GM19438 (cell line): ENCODE measurements around the gene MTCL1.

Source experiments
- ATAC-seq: cut with Tn5 transposase; IDR thresholded peaks from one replicate; pipeline ENCODE4 v1.9.1; 2021; ENCODE audit warnings: low read depth; ENCODE audit not compliant: unreplicated experiment

MTCL1 gene

DNA sequence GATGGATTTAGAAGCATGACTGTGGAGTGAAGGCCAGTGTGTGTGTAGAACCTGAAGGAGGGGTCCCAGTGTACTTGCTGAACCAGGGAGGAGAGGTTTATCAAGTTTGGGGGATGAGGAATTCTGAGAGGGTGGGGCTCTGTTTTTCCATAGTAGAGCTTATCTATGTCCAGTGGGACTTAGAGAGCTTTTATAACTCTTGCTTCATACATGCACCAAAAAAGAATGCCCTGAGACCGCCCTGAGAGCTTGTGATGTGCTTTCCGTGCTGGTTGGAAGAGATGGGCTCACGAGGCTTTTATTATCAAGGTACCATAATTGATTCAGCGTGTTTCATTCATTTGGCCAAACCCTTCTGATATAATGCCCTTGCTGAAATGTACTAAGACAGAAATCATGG lies 100.2 kb downstream of the MTCL1 start:
- ATAC-seq: no peak

DNA sequence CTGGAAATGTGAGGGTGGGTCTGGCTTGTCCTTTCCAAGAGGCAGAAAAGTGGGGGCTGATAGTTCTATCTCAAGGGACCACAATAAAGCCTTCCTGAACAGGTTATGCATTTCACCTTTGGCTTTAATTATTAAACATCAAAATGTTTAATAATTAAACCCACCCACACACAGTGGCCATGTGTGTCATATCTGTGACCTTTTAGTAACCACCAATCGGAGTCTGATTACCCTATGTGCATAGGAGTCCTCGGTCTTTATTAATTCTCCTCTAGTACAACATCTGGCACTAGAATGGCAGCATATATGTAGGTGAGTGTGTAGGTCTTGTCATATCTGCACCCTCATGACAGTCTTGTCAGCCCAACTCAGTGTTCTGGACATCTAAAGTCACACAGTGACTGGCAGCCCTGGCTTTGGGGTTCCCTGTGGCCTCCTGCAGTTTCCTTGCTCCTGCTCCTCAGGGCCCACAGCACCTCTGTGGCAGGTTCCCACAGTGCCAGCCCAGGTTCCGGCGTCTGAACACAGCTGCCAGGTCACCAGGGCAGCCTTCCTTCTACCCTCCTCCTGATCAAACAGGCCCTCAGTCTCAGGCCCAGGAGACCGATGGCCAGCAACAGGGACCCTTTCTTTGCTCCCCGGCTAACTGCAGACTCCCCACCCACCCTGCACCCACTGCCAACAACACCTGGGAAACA lies 100.9 kb downstream of the MTCL1 start:
- ATAC-seq: no peak

DNA sequence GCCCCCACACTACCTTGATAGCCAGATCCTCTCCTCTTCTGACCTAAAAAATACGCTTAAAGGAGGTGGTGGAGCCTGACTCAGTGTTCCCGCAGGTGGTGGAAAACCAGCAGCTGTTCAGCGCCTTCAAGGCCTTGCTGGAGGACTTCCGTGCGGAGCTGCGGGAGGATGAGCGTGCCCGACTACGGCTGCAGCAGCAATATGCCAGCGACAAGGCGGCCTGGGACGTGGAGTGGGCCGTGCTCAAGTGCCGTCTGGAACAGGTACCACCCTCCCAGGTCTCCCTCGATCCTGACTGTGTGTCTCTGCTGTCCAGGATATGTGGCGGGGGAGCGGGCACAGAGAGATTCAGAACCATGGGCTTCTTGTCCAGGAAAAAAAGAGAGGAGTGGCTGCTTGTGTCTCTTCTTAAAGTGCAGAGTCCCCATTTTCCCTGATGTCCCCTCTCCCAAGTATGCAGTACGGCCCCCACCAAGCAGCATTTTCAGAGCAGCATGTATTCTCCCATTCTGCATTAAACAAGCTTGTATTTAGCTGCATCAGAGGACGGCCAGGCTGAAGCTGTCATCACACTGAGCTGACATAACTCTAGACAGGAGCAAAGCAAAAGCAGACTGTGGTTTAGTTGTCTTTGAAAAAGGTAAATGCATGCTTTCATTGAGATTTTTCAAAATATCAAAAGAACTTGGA lies 101.6 kb downstream of the MTCL1 start:
- ATAC-seq: no peak

DNA sequence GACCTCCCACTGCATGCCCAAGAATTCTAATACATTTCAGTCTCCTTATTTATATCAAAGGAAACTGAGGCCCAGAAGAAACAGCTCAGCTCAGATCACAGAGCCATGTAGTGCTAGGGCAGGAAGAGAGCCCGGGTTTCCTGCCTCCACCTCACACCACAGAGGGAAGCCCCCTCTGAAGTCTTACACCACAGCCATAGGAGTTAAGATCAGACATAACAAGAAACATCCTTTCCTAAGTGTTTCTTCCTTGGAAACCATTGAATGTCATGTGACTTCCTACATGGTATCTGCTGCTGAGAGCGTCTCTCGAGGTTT lies 102.1 kb downstream of the MTCL1 start:
- no peak for ATAC-seq

DNA sequence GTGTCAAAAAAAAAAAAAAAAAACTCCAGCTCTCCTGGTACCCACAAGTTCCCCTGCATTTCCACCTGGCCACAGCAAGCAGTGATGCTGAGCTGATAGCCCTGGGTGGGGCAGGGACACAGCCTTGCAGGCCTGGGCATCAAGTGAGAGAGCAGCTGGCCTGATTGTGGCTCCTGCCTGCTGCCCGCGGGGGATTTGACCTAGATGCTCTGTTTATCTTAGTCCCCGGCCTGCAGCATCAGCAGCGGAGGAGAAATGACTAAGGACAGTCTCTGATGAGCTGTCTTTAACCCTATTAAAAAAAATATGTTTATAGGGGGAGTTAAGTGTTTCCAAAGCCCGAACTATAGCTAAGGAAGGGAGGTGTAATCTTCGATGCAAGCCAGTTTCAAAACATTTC lies 102.6 kb downstream of the MTCL1 start:
- no peak for ATAC-seq

DNA sequence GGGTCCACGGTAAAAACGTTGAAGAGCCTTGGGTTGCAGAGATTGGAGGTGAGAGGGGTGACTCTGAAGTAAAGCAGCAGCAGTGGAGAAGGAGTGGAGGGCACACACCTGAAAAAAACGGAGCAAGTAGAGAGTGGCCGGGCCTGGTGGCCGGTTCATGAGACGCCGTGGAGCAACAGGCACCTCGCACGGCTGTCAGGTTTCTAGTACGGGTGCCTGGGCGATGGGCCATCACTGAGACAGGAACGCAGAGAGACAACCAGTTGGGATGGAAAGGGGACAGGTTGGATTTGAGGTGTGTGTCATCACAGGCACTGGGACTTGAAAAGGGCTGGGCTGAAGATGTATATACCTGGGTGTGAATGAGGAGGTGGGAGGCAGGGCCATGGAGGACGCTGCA lies 104.2 kb downstream of the MTCL1 start:
- no peak for ATAC-seq

DNA sequence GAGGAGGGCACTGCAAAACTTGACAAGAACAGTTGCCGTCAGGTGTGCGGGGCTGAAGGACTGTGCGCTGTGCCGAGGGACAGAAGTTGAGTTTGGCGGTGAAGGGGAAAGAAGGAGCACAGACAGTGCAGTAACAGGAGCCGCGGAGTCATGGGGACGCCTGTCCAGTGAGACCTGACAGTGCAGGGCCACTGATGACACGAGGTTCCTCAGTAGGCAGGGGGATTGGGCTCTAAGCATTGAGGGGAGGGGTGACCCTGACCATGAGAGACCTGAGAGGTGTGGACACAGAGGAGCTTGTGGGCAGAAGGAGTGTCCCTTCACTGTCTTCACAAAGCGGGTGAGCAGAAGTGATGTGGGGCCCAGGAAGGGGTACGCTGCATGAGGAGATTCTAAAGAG lies 104.8 kb downstream of the MTCL1 start:
- ATAC-seq: no peak

DNA sequence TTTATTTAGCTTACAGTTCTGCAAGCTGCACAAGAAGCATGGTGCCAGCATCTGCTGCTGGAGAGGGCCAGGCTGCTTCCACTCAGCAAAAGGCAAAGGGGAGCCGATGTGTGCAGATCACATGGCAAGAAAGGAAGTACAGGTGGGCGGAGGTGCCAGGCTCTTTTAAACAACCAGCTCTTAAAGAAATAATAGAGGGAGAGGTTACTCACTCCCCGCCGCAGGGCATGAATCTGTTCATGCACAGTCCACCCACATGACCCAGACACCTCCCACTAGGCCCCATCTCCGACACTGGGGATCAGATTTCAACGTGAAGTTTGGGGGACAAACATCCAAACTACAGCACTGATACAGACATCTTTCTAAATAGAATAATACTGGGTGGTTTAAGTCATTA lies 105.8 kb downstream of the MTCL1 start:
- ATAC-seq: no peak

DNA sequence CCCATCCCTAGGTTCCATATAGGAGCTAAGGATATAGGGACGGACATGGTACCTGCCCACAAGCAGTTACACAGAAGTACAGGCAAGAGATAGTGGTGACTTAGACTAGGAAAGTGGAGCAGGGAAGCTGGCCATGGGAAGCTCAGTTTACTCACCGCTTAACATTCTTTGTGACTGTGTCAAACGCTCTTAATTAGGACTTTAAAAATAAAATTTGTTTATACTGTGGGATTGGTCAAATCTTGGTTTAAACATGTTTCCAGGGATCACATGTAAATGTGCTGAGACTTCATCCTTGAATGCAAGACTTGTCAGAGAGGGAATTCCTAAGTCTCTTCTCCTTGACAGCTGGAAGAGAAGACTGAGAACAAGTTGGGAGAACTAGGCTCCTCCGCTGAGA lies 107.3 kb downstream of the MTCL1 start:
- no peak for ATAC-seq

DNA sequence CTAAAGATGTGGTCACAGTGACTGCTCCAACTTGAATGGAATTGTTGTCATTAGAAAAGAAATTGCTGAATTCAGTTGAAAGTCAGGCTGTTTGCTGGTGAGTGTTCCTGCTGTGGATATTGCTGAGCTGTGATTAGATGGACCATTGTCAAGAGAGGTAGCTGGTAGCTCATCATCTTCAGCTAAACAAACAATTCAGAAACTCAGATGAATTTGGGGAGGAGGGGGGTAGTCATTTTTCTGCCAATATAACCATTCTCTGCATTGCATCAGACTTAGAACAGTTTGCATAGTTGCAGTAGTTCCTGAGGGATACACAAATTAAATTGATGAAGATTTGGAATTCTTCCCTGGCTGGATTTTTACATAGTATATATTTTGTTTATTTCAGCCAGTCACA lies 108.3 kb downstream of the MTCL1 start:
- ATAC-seq: no peak

DNA sequence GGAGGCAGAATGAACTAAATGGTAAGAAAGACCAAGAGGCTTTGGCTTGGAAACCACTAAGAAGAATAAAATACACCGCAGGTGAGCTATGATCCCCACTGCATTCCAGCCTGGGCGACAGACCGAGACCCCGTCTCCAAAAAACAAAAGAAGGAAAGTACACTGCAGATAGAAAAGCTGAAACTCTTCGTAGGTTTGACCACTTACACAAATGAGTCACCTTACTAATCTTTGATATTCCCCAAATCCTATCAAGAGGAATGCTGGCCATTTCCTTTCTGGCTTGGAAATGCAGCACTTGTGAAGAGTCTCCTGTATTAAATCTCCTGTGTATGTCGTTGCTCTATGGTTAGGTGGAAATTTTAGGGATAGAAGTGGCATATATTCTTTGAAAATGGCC lies 108.8 kb downstream of the MTCL1 start:
- no peak for ATAC-seq

DNA sequence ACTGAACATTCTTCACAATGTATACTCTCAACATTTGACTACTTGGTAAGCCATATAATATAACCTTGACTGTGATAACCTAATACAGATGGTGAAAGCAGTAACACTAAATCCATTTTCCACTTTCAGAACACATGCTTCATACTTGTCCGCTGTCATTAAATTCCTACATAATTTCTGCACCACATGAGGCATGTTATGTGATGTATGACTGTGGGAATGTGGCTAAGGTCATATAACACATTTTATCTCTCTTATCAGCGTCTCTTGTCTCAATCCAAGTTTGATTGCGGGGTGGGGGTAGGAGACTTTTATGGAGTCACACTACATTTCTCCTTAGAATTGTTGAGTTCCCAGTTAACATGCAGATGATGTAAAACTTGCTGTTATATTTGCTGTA lies 110.9 kb downstream of the MTCL1 start:
- ATAC-seq: no peak

DNA sequence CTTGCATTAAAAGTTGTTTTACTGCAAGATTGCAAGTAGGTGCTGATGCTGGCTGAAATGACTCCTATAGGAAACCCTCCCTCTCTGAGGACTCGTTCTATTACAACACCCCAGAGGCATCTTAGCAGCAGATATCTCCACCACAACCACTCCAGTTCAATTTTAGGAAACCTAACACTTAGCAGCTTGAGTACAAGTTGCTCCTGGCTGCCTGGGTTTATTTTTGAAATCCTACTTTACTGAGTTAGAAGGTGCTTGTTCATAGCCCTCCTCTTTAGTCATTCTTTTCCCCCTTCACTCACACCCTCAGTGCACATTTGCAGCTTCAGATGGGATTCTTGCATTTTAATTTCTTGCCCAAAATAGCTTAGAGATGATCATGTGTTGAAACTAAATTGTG lies 111.5 kb downstream of the MTCL1 start:
- no peak for ATAC-seq

DNA sequence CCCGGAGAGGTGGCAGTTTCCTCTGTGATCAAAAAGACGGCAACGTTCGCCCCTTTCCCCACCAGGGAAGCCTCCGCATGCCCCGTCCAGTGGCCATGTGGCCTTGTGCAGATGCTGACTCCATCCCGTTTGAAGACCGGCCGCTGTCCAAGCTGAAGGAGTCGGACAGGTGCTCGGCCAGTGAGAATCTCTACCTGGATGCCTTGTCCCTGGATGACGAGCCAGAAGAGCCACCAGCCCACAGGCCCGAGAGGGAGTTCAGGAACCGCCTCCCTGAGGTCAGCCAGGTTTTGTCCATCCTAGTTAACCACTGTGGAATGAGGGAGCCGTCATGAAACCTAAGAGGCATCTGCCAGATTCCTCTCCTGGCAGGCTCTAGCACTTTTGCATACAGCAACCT lies 113.6 kb downstream of the MTCL1 start:
- no peak for ATAC-seq

DNA sequence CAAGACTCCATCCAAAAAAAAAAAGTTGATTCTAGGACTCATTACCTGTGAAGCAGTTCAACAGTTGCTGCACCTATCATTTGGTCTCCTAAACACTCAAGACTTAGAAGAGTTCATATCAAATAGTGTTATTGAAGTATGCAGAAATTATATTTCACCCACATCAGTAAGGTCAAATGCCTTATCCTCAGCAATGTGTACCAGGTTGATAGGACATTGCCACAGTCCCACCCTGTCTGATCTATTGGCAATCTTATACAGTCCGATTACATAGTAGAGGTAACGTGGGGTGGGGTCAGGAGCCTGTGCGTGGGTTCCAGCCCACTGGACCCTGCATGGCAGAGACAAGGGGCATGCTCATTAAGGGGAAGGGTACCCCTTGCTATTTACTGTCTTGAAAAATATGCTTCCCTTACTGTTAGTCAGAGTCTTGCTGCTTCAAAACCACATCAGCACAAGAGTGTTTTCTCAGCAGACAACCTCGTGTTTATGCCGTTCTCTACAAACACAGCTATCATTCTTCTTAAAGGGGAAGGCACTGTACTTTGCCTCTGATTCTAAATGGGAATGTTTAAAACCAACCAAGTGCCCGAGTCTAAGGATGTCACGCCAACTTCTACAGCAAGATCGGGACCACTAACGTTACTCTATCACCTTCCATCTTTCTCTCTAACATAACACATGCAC lies 115.2 kb downstream of the MTCL1 start:
- ATAC-seq: no peak

DNA sequence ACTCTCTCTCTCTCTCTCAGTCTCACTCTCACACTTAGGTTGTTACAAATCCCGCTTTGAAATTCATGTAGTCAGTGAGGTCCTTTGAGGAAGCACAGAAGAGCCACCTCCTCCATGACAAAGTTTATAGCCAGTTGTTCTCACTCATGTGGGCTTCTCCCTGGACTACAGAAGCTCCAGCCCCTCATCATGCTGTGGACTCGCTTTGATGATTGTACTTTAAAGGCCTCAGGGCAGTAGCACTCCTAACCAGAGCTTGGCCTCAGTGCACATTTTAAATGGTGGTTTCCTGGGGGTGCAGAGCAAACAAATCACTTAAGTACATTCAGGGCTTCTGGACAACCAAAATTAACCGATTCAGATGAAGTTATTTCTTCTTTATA lies 115.7 kb downstream of the MTCL1 start:
- no peak for ATAC-seq

DNA sequence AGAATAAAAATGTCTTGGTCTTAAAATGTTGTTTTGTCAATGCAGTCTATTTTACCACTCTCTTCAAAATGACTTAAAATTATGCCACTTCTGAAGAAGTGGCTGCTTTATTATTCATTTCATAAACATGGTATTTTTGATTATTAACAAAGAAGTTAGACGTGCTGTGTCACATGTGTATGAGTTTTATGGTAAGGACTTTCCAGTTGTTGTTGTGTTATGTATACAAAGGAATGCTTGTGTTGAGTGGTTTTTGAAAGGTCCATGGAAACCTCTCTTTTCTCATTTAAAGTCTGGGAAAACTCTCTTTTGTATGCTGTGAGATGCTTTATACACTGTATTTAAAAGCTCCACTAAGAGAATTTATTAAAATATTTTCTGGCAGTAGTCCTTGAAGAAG lies 116.2 kb downstream of the MTCL1 start:
- ATAC-seq: no peak

DNA sequence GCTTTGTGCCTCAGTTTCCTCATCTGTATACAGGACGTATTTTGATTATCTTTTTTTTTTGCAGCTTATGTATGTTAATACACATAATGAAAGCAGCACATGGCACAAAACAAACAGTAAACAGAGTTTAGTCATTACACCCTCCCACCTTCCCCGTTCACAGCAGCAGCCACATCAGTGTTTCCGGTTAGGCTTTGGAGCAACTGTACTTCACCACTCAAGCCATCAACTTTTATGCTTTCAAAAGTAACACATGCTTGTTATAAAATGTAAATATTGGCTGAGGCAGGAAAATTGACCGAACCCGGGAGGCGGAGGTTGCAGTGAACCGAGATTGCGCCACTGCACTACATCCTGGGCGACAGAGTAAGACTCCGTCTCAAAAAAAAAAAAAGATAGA lies 117.3 kb downstream of the MTCL1 start:
- ATAC-seq: no peak

DNA sequence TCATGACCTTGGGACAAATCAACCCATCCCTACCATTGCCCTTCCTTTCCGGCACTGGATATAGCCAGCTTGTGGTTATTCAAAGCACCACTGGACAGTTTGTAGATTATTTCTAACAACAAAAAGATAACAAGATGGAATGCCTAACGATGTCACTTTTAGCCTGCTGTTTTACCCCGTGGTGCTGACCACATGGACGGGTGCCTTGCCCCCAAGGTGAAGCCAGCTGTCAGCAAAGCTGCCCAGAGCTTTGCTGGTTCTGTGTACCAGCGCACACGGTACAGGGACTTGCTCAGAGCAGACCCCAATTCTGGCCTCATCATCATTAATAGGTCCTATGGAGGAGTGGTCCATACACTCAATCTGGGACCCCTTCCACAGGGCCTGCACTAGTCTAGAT lies 118.2 kb downstream of the MTCL1 start:
- ATAC-seq: no peak

DNA sequence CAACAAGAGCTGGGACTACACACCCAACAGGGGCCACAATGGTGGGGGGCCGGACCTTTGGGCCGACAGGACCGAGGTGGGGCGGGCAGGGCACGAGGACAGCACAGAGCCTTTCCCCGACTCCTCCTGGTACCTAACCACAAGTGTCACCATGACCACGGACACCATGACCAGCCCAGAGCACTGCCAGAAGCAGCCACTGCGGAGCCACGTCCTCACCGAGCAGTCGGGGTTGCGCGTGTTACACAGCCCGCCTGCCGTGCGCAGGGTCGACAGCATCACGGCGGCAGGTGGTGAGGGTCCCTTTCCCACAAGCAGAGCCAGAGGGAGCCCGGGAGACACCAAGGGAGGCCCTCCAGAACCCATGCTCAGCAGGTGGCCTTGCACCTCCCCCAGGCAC lies 119.5 kb downstream of the MTCL1 start:
- ATAC-seq: no peak

DNA sequence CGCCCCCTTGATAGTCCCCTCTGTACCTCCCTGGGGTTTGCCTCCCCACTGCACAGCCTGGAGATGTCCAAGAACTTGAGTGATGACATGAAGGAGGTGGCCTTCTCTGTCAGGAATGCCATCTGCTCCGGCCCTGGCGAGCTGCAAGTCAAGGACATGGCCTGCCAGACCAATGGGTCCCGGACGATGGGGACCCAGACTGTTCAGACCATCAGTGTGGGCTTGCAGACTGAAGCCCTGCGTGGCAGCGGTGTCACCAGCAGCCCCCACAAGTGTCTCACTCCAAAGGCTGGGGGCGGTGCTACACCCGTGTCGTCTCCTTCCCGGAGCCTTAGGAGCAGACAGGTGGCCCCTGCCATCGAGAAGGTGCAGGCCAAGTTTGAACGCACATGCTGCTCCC lies 119.9 kb downstream of the MTCL1 start:
- no peak for ATAC-seq

DNA sequence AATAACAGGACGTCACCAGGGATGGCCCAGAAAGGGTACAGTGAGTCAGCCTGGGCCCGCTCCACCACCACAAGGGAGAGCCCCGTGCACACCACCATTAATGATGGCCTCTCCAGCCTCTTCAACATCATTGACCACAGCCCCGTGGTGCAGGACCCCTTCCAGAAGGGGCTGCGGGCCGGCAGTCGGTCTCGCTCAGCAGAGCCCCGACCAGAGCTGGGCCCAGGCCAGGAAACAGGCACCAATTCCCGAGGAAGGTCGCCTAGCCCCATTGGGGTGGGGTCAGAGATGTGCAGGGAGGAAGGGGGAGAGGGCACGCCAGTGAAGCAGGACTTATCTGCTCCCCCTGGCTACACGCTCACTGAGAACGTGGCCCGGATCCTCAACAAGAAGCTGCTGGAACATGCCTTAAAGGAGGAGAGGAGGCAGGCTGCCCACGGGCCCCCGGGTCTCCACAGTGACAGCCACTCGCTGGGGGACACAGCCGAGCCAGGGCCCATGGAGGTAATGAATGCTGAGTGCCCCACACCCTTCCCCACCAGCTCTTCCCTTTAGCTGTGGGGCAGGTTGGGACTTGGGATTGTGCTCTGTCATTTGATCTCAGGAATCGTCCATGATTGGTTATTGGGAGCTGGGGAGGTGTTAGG lies 120.5 kb downstream of the MTCL1 start:
- no peak for ATAC-seq
